H9 (cell line): ENCODE data around the gene BRD1. TPM values are rescaled to one million over a fixed set of nuclear protein-coding genes. Genes with fewer than 3 reads are reported as not detected.

Experiments
- DNase-seq: peaks from one replicate; pipeline ENCODE4 v3.0.0-alpha.2; 2017
- H2AFZ ChIP-seq: one replicate; pipeline ENCODE4 v1.6.1; 2013; ENCODE audit warnings: mild to moderate bottlenecking, low read length, control low read depth, moderate library complexity
- H2AK5ac ChIP-seq: 2 replicates; pipeline ENCODE4 v1.6.1; 2013; ENCODE audit warnings: low read length, control low read depth, mixed read lengths; ENCODE audit not compliant: insufficient read length
- H2BK120ac ChIP-seq: one replicate; pipeline ENCODE4 v1.6.1; 2013; ENCODE audit warnings: low read depth, mild to moderate bottlenecking, low read length, control low read depth, inconsistent platforms; ENCODE audit not compliant: poor library complexity, severe bottlenecking
- H2BK12ac ChIP-seq: 2 replicates; pipeline ENCODE4 v1.6.1; 2013; ENCODE audit warnings: low read length, control low read depth, mixed read lengths, low read depth; ENCODE audit not compliant: insufficient read length
- H2BK15ac ChIP-seq: 2 replicates; pipeline ENCODE4 v1.6.1; 2013; ENCODE audit warnings: low read depth, low read length, control low read depth
- H2BK20ac ChIP-seq: one replicate; pipeline ENCODE4 v1.6.1; 2013; ENCODE audit warnings: low read depth, mild to moderate bottlenecking, low read length, control low read depth, inconsistent platforms; ENCODE audit not compliant: poor library complexity, severe bottlenecking
- H2BK5ac ChIP-seq: 2 replicates; pipeline ENCODE4 v1.6.1; 2013; ENCODE audit warnings: low read length, control low read depth, mixed read lengths; ENCODE audit not compliant: insufficient read length
- H3K14ac ChIP-seq: 2 replicates; pipeline ENCODE4 v1.6.1; 2013; ENCODE audit warnings: low read length, control low read depth; ENCODE audit not compliant: insufficient read depth
- H3K18ac ChIP-seq: 2 replicates; pipeline ENCODE4 v1.6.1; 2013; ENCODE audit warnings: low read depth, mild to moderate bottlenecking, mixed read lengths, low read length, control low read depth; ENCODE audit not compliant: insufficient read length
- H3K23ac ChIP-seq: 2 replicates; pipeline ENCODE4 v1.6.1; 2013; ENCODE audit warnings: low read length, control low read depth, mixed read lengths, low read depth; ENCODE audit not compliant: insufficient read length
- H3K23me2 ChIP-seq: 2 replicates; pipeline ENCODE4 v1.6.1; 2013; ENCODE audit warnings: low read depth, mild to moderate bottlenecking, mixed read lengths, low read length, control low read depth; ENCODE audit not compliant: insufficient read length, poor library complexity, severe bottlenecking
- H3K27ac ChIP-seq: 2 replicates; pipeline ENCODE4 v1.5.1; 2013; ENCODE audit warnings: low read length, control low read depth, mixed read lengths, low read depth; ENCODE audit not compliant: insufficient read length
- H3K27me3 ChIP-seq: 2 replicates; pipeline ENCODE4 v1.6.1; 2013; ENCODE audit warnings: low read length, control low read depth, inconsistent platforms; ENCODE audit not compliant: insufficient read depth
- H3K4ac ChIP-seq: 2 replicates; pipeline ENCODE4 v1.6.1; 2013; ENCODE audit warnings: low read depth, mild to moderate bottlenecking, control low read depth, inconsistent platforms, low read length, moderate library complexity
- H3K4me1 ChIP-seq: 2 replicates; pipeline ENCODE4 v1.6.1; 2013; ENCODE audit warnings: low read length, control low read depth, inconsistent platforms; ENCODE audit not compliant: insufficient read depth
- H3K4me2 ChIP-seq: 2 replicates; pipeline ENCODE4 v1.6.1; 2013; ENCODE audit warnings: low read length, control low read depth, mixed read lengths; ENCODE audit not compliant: insufficient read length, insufficient read depth
- H3K56ac ChIP-seq: 2 replicates; pipeline ENCODE4 v1.6.1; 2013; ENCODE audit warnings: low read depth, mild to moderate bottlenecking, mixed read lengths, low read length, control low read depth; ENCODE audit not compliant: insufficient read length
- H3K79me1 ChIP-seq: 2 replicates; pipeline ENCODE4 v1.6.1; 2013; ENCODE audit warnings: low read depth, mild to moderate bottlenecking, moderate library complexity, low read length, control low read depth, inconsistent platforms; ENCODE audit not compliant: insufficient read depth, poor library complexity, severe bottlenecking
- H3K79me2 ChIP-seq: 2 replicates; pipeline ENCODE4 v1.6.1; 2013; ENCODE audit warnings: low read length, control low read depth, inconsistent platforms; ENCODE audit not compliant: insufficient read depth
- H3K9ac ChIP-seq: 2 replicates; pipeline ENCODE4 v1.6.1; 2013; ENCODE audit warnings: low read length, control low read depth, mixed read lengths; ENCODE audit not compliant: insufficient read length; ENCODE audit errors: extremely low read depth
- H3K9me3 ChIP-seq: one replicate; pipeline ENCODE4 v1.6.1; 2013; ENCODE audit warnings: low read depth, low read length, inconsistent platforms; ENCODE audit not compliant: control insufficient read depth
- H3T11ph ChIP-seq: one replicate; pipeline ENCODE4 v1.6.1; 2013; ENCODE audit warnings: mild to moderate bottlenecking, low read length, control low read depth, inconsistent platforms
- H4K20me1 ChIP-seq: one replicate; pipeline ENCODE4 v1.6.1; 2013; ENCODE audit not compliant: control insufficient read depth, insufficient read length, insufficient read depth
- H4K5ac ChIP-seq: 2 replicates; pipeline ENCODE4 v1.6.1; 2013; ENCODE audit warnings: low read depth, mild to moderate bottlenecking, mixed read lengths, low read length, control low read depth; ENCODE audit not compliant: insufficient read length
- H4K8ac ChIP-seq: replicated peaks from 2 replicates; pipeline ENCODE4 v1.6.1; 2013; ENCODE audit warnings: low read length, control low read depth, mixed read lengths, low read depth; ENCODE audit not compliant: insufficient read length
- H4K91ac ChIP-seq: 2 replicates; pipeline ENCODE4 v1.6.1; 2013; ENCODE audit warnings: low read depth, mild to moderate bottlenecking, moderate library complexity, mixed read lengths, low read length, control low read depth; ENCODE audit not compliant: insufficient read length
- H3K27ac Mint-ChIP-seq, 3 experiments: 2 replicates in 2 of 3; 3 replicates in 1 of 3; pipeline ENCODE4 v1.8.0; 2020 to 2021; ENCODE audit warnings: mixed read lengths in 3 of 3, mild to moderate bottlenecking in 1 of 3, moderate library complexity in 1 of 3
- H3K27me3 Mint-ChIP-seq: 2 replicates; pipeline ENCODE4 v1.8.0; 2021; ENCODE audit warnings: low read depth, mild to moderate bottlenecking, moderate library complexity, mixed read lengths
- H3K36me3 Mint-ChIP-seq, 3 experiments: 2 replicates in 2 of 3; 3 replicates in 1 of 3; pipeline ENCODE4 v1.8.0; 2020 to 2021; ENCODE audit warnings: low read depth in 3 of 3, mixed read lengths in 3 of 3; ENCODE audit not compliant: insufficient read depth in 1 of 3
- H3K4me1 Mint-ChIP-seq, 2 experiments: 2 replicates each; pipeline ENCODE4 v1.8.0; 2020; ENCODE audit warnings: mixed read lengths in 2 of 2
- H3K4me3 Mint-ChIP-seq, 2 experiments: 2 replicates in 1 of 2; 3 replicates in 1 of 2; pipeline ENCODE4 v1.8.0; 2020 to 2021; ENCODE audit warnings: mild to moderate bottlenecking in 2 of 2, mixed read lengths in 2 of 2, moderate library complexity in 1 of 2
- H3K9me3 Mint-ChIP-seq, 2 experiments: 2 replicates in 1 of 2; 3 replicates in 1 of 2; pipeline ENCODE4 v1.8.0; 2020; ENCODE audit warnings: mild to moderate bottlenecking in 2 of 2, mixed read lengths in 2 of 2, moderate library complexity in 1 of 2
- WGBS: extraction: QIAGEN DNeasy Blood & Tissue Kit; methylation state at CpG from one replicate; pipeline ENCODE4 v1.1.7; 2013; ENCODE audit warnings: missing lambda C conversion rate, low lambda C conversion rate, mixed read lengths; ENCODE audit not compliant: insufficient read length; ENCODE audit errors: extremely low coverage; 5-methylcytosine and 5-hydroxymethylcytosine counted together
- total RNA-seq: library from RNA; stranded (reverse); gene quantifications from 2 replicates; pipeline ENCODE4 v1.2.1, GENCODE V29; 2021
- TF ChIP-seq, protein P1 (sequence below): fragments of 200-600 bp; sonication (generic); conservative IDR thresholded peaks from 3 replicates; pipeline ENCODE4 v1.8.0; 2021; ENCODE audit warnings: antibody characterized with exemption, mild to moderate bottlenecking

Gene BRD1
- total RNA-seq, 1 experiment from 2014 or later, result 51.3 TPM

DNA sequence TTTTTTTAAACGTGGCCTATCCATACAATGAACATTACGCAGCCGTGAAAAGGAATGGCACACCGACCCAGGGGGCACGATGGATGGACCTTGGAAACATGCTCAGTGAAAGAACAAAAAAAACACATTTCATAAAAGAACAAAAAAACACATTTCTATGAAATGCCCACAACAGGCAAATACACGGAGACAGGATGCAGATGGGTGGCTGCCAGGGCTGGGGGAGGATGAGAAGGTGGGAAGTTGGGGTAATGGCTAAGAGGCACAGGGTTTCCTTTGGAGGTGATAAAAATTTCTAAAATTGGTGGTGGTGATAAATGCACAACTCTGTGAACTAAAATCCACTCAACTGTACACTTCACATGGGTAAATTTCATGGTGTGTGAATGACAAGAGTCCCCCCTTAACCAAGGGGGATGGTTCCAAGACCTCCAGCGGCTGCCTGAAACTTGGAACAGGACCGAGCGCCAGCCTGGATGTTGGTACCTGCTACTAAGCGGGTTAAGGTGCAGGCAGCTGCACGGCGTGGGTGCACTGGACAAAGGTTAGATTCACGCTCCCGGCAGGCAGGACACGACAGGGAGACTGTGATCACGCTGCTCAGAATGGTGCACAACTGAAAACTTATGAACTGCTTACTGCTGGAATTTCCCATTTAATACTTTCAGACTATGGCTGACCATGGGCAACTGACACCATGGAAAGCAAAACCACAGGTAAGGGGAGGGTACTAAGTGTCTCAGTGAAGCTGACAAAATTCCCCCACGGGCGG is 16.5 kb downstream of the BRD1 start:
- Histone ChIP-seq H3K27me3 (no peaks in the 10 kb centered on the region), H4K5ac (no peak overlapping the region), H3K9me3 (no peaks in the 10 kb centered on the region), H2BK120ac (no peak overlapping the region), H2BK5ac (no peak overlapping the region), H2BK12ac (no peak overlapping the region), H2AFZ (no peak overlapping the region), H3K14ac (no peak overlapping the region; the same call in 1 of the 2 replicates), H3K79me2 (peaks cover 61% of the 10 kb centered on the region), H3K4me2 (no peak overlapping the region), H3K4ac (no peak overlapping the region), H3K27ac (no peak overlapping the region), H3K23me2 (peaks cover 2% of the 10 kb centered on the region), H3T11ph (no peak overlapping the region), H3K23ac (no peak overlapping the region), H3K79me1 (peaks cover 11% of the 10 kb centered on the region), H3K9ac (no peak overlapping the region), H4K20me1 (no peaks in the 10 kb centered on the region), H4K8ac (no peak overlapping the region), H2AK5ac (no peak overlapping the region), H3K56ac (no peak overlapping the region), H2BK20ac (no peak overlapping the region), H3K4me1 (no peaks in the 10 kb centered on the region), H4K91ac (no peak overlapping the region), H2BK15ac (no peak overlapping the region), H3K18ac (no peak overlapping the region)
- no CpG with 5 or more reads among the region's 18 CpGs for WGBS
- DNase-seq, result no peak
- Mint-ChIP-seq H3K36me3 (peaks cover 8 to 44% (median 26%) of the 10 kb centered on the region in 3 experiments; a peak in 6 of 7 replicates), H3K27me3 (no peaks in the 10 kb centered on the region), H3K4me3 (no peak overlapping the region), H3K9me3 (no peaks in the 10 kb centered on the region), H3K4me1 (no peaks in the 10 kb centered on the region), H3K27ac (no peak overlapping the region; a peak in 3 of 7 replicates)
- TF ChIP-seq, protein P1, sequence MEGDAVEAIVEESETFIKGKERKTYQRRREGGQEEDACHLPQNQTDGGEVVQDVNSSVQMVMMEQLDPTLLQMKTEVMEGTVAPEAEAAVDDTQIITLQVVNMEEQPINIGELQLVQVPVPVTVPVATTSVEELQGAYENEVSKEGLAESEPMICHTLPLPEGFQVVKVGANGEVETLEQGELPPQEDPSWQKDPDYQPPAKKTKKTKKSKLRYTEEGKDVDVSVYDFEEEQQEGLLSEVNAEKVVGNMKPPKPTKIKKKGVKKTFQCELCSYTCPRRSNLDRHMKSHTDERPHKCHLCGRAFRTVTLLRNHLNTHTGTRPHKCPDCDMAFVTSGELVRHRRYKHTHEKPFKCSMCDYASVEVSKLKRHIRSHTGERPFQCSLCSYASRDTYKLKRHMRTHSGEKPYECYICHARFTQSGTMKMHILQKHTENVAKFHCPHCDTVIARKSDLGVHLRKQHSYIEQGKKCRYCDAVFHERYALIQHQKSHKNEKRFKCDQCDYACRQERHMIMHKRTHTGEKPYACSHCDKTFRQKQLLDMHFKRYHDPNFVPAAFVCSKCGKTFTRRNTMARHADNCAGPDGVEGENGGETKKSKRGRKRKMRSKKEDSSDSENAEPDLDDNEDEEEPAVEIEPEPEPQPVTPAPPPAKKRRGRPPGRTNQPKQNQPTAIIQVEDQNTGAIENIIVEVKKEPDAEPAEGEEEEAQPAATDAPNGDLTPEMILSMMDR, result no peak
